ENCODE results near the gene HSD11B1L. TPM values are rescaled to one million over a fixed set of nuclear protein-coding genes. Genes with fewer than 3 reads are reported as not detected.

The HSD11B1L gene
- total RNA-seq, 1 experiment from 2014 or later, result 10.9 TPM

DNA sequence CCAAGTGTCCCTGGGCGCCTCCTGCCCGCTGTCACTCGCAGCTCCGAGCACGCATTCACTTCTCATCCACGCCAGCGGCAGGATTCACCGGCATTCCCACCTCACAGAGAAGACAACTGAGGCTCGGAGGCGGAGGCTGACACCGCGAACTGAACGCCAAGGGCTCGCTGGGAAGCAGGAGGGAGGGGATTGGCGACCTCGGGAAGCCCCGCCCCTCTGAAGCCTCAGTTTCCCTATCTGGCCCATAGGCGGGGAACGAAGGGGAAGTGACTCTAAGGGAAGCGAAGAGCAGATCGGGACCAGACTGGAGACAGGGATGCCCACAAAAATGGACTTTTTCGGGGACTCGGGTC lies 767 bp upstream of the HSD11B1L start:
- Histone ChIP-seq H3F3A (ENCODE audit: low read length, unreplicated experiment) (no peaks in the 10 kb centered on the region), H2AFZ (ENCODE audit: low read length) (peak overlapping the region; percentile 74), H3K9me2 (replicated peaks; ENCODE audit: low read length) (no peaks in the 10 kb centered on the region), H3K4me2 (ENCODE audit: low read length) (peak overlapping the region; percentile 92), H4K20me1 (ENCODE audit: low read length) (no peaks in the 10 kb centered on the region), H3K27me3 (ENCODE audit: low read length) (no peaks in the 10 kb centered on the region), H3K27ac (ENCODE audit: low read length) (peak overlapping the region; percentile 32), H3K79me2 (ENCODE audit: low read length) (peaks cover 13% of the 10 kb centered on the region), H3K4me3 (ENCODE audit: low read length) (peak overlapping the region; percentile 79), H3K9ac (ENCODE audit: low read length) (peak overlapping the region; percentile 88), H3K9me3 (ENCODE audit: low read length) (no peaks in the 10 kb centered on the region), H3K4me1 (ENCODE audit: insufficient read depth, low read length) (peaks cover 8% of the 10 kb centered on the region; the same call in 1 of the 2 replicates), H3K36me3 (ENCODE audit: low read depth, low read length) (no peaks in the 10 kb centered on the region)
- TF ChIP-seq EZH2phosphoT487 (IDR thresholded peaks at IDR 0.05; ENCODE audit: borderline replicate concordance, low read length), result no peak
- TF ChIP-seq, protein P1, sequence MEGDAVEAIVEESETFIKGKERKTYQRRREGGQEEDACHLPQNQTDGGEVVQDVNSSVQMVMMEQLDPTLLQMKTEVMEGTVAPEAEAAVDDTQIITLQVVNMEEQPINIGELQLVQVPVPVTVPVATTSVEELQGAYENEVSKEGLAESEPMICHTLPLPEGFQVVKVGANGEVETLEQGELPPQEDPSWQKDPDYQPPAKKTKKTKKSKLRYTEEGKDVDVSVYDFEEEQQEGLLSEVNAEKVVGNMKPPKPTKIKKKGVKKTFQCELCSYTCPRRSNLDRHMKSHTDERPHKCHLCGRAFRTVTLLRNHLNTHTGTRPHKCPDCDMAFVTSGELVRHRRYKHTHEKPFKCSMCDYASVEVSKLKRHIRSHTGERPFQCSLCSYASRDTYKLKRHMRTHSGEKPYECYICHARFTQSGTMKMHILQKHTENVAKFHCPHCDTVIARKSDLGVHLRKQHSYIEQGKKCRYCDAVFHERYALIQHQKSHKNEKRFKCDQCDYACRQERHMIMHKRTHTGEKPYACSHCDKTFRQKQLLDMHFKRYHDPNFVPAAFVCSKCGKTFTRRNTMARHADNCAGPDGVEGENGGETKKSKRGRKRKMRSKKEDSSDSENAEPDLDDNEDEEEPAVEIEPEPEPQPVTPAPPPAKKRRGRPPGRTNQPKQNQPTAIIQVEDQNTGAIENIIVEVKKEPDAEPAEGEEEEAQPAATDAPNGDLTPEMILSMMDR (conservative IDR thresholded peaks at IDR 0.05; ENCODE audit: low read depth, low read length), result no peak
- TF ChIP-seq EZH2 (IDR thresholded peaks at IDR 0.05; ENCODE audit: low read length, unreplicated experiment), result no peak
- intact Hi-C loops (cut with micrococcal nuclease), result loop anchor here (10.0 kb wide), 2 partner anchors 115 to 1855 kb away; partner anchors contain the start of genes DUS3L and PNPLA6
- ATAC-seq (peak; percentile 9), DNase-seq (no peak)
- CTCF ChIA-PET, result no interaction called here
- POLR2A ChIA-PET (ENCODE audit: unreplicated experiment), result no interaction called here
- TSS peak; percentile 75 for BruUV-seq (replicated peaks)

DNA sequence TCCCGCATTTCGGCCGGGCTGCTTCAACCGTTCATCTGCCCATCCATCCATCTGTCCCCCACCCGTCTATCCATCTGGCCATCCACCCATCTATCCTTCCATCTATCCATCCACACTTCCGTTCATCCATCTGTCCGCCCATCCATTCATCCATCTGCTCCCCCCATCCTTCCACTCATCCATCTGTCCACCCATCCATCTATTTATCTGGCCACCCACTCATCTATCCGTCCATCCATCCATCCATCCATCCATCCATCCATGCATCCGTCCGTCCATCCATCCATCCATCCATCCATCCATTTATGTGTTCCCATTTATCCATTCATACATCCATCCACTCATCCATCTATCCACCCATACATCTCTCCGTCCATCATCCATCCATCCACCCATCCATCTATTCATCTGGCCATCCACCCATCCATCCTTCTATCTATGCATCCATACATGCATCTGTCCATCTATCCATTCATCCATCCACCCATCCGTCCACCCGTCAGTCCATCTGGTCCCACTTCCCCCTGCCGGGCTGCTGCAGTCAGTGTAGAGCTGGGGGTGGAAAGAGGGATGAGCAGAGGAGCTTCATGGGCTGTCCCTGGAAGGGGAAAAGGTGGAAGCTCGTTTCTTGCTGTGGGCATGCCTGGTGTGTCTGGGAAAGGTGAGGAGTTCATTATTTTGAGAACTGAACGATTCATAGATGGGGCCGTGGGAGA lies 722 bp downstream of the HSD11B1L start:
- H2AFZ ChIP-seq (ENCODE audit: low read length), result peak overlapping the region; percentile 83; the same call in 1 of the 2 replicates
- H3K9ac ChIP-seq (ENCODE audit: low read length), result no peak overlapping the region
- no peaks in the 10 kb centered on the region for H3K36me3 ChIP-seq (ENCODE audit: low read depth, low read length)
- no peak for DNase-seq
- H3K27ac ChIP-seq (ENCODE audit: low read length), result no peak overlapping the region
- ChIA-PET POLR2A (ENCODE audit: unreplicated experiment) (no interaction called here), CTCF (no interaction called here)
- H3K4me3 ChIP-seq (ENCODE audit: low read length), result peak overlapping the region; percentile 79
- TSS peak; percentile 69 for BruUV-seq (replicated peaks)
- peak overlapping the region; percentile 92 for H3K4me2 ChIP-seq (ENCODE audit: low read length)
- H3K79me2 ChIP-seq (ENCODE audit: low read length), result peaks cover 13% of the 10 kb centered on the region
- no peaks in the 10 kb centered on the region for H3K9me2 ChIP-seq (replicated peaks; ENCODE audit: low read length)
- H3K9me3 ChIP-seq (ENCODE audit: low read length), result no peaks in the 10 kb centered on the region
- no peaks in the 10 kb centered on the region for H3K27me3 ChIP-seq (ENCODE audit: low read length)
- ATAC-seq, result no peak
- TF ChIP-seq EZH2phosphoT487 (IDR thresholded peaks at IDR 0.05; ENCODE audit: borderline replicate concordance, low read length), result no peak
- no peak for TF ChIP-seq EZH2 (IDR thresholded peaks at IDR 0.05; ENCODE audit: low read length, unreplicated experiment)
- TF ChIP-seq, protein P1 (conservative IDR thresholded peaks at IDR 0.05; ENCODE audit: low read depth, low read length), result no peak
- peaks cover 8% of the 10 kb centered on the region; the same call in 1 of the 2 replicates for H3K4me1 ChIP-seq (ENCODE audit: insufficient read depth, low read length)
- intact Hi-C loops (cut with micrococcal nuclease), result loop anchor here (10.0 kb wide), 2 partner anchors 113 to 1853 kb away; partner anchors contain the start of genes DUS3L and PNPLA6
- H3F3A ChIP-seq (ENCODE audit: low read length, unreplicated experiment), result no peaks in the 10 kb centered on the region
- H4K20me1 ChIP-seq (ENCODE audit: low read length), result no peaks in the 10 kb centered on the region

DNA sequence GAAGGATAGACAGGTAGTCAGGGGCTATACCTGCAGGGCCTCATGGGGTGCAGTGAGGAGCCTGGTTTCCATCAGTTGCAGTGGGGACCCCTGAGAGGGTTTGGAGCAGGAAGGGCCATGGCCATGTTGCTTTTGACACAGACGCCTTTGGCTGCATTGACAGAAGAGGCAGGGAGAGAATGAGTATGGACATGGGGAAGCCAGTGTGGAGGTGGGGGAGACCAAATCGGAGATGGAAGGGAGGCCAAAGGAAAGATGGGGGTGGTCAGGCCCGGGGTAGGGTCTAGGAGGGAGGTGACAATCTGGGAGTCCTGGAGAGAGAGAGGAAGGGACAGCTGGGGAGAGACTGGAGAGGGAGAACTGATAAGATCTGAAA lies 1.3 kb downstream of the HSD11B1L start:
- Histone ChIP-seq H3K27ac (ENCODE audit: low read length) (no peak overlapping the region), H4K20me1 (ENCODE audit: low read length) (no peaks in the 10 kb centered on the region), H3K9me2 (replicated peaks; ENCODE audit: low read length) (no peaks in the 10 kb centered on the region), H3F3A (ENCODE audit: low read length, unreplicated experiment) (no peaks in the 10 kb centered on the region), H3K9me3 (ENCODE audit: low read length) (no peaks in the 10 kb centered on the region), H3K36me3 (ENCODE audit: low read depth, low read length) (no peaks in the 10 kb centered on the region), H3K4me2 (ENCODE audit: low read length) (no peak overlapping the region), H3K4me3 (ENCODE audit: low read length) (no peak overlapping the region), H3K79me2 (ENCODE audit: low read length) (peaks cover 13% of the 10 kb centered on the region), H3K9ac (ENCODE audit: low read length) (no peak overlapping the region), H3K4me1 (ENCODE audit: insufficient read depth, low read length) (peaks cover 8% of the 10 kb centered on the region; the same call in 1 of the 2 replicates), H3K27me3 (ENCODE audit: low read length) (no peaks in the 10 kb centered on the region), H2AFZ (ENCODE audit: low read length) (no peak overlapping the region)
- TF ChIP-seq, protein P1 (conservative IDR thresholded peaks at IDR 0.05; ENCODE audit: low read depth, low read length), result no peak
- TF ChIP-seq EZH2phosphoT487 (IDR thresholded peaks at IDR 0.05; ENCODE audit: borderline replicate concordance, low read length), result no peak
- no peak for TF ChIP-seq EZH2 (IDR thresholded peaks at IDR 0.05; ENCODE audit: low read length, unreplicated experiment)
- ChIA-PET CTCF (interaction anchor here (0.6 kb wide), 1 partner anchor 60 kb away, joined by 3 read pairs; the partner anchor contains the start of gene SAFB2), POLR2A (ENCODE audit: unreplicated experiment) (no interaction called here)
- BruUV-seq (replicated peaks), result no TSS peak
- no peak for DNase-seq
- intact Hi-C loops (cut with micrococcal nuclease), result loop anchor here (10.0 kb wide), 2 partner anchors 113 to 1853 kb away; partner anchors contain the start of genes DUS3L and PNPLA6
- ATAC-seq, result no peak
